Measurements from ENCODE around the gene ZNF335. TPM values are rescaled to one million over a fixed set of nuclear protein-coding genes. Genes with fewer than 3 reads are reported as not detected.

ZNF335 gene, protein sequence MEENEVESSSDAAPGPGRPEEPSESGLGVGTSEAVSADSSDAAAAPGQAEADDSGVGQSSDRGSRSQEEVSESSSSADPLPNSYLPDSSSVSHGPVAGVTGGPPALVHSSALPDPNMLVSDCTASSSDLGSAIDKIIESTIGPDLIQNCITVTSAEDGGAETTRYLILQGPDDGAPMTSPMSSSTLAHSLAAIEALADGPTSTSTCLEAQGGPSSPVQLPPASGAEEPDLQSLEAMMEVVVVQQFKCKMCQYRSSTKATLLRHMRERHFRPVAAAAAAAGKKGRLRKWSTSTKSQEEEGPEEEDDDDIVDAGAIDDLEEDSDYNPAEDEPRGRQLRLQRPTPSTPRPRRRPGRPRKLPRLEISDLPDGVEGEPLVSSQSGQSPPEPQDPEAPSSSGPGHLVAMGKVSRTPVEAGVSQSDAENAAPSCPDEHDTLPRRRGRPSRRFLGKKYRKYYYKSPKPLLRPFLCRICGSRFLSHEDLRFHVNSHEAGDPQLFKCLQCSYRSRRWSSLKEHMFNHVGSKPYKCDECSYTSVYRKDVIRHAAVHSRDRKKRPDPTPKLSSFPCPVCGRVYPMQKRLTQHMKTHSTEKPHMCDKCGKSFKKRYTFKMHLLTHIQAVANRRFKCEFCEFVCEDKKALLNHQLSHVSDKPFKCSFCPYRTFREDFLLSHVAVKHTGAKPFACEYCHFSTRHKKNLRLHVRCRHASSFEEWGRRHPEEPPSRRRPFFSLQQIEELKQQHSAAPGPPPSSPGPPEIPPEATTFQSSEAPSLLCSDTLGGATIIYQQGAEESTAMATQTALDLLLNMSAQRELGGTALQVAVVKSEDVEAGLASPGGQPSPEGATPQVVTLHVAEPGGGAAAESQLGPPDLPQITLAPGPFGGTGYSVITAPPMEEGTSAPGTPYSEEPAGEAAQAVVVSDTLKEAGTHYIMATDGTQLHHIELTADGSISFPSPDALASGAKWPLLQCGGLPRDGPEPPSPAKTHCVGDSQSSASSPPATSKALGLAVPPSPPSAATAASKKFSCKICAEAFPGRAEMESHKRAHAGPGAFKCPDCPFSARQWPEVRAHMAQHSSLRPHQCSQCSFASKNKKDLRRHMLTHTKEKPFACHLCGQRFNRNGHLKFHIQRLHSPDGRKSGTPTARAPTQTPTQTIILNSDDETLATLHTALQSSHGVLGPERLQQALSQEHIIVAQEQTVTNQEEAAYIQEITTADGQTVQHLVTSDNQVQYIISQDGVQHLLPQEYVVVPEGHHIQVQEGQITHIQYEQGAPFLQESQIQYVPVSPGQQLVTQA (N-terminal part only)
- total RNA-seq, result 38.3 and 40.9 TPM in 2 replicates

DNA sequence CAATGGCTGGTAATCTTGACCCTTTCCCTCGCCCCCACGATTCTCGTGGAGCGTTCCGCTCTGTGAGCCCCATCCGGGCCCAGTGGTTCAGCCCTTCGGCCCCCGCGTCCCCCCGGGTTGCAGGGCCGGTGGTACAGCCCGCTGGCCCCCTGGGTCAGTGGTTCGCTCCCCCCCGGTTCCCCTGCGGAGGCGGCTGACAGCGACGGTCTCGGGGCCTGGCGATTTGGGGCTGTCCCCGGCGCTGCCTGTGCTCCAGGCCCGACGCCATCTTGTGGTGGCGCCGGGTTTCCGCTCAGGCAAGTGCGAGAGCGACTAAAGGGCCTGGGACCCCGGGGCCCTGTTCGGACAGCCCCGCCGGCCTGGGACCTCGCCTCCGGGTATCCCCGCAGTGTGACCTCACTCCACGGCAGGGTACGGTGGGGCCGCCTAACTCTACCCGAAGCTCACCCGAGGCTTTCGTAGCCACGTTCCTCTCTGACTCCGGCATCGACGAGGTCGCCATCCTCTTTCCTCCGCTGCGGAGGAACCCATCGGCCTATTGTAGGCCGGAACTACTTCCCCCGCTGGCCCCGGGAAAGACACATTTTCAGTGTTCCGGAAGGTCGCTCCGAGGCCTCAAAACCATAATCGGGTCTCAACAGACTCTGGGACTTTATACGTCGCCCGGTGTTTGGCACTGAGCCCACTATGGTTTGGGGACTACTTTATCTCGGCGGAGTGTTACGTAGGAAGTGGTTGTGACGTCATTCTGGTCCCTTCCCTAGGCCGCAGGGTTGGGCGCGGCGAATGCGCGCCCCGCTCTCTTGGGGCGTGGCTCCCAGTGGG lies at the start of gene ZNF335:
Gene ZNF335 (minus strand): TSS at position 529 of the 825 bp plus-strand sequence. CDS start 793 bp downstream, outside the sequence.
- no peaks in the 10 kb centered on the region for H3K27me3 Mint-ChIP-seq (ENCODE audit: insufficient read depth)
- H3K27ac Mint-ChIP-seq, result peak within 1 kb of the TSS; percentile 100
- peak; percentile 94 for DNase-seq (ENCODE audit: low spot score)
- peaks cover 23% of the 10 kb centered on the region for H3K4me1 Mint-ChIP-seq (ENCODE audit: low read depth)
- peaks cover 17% of the 10 kb centered on the region for H3K36me3 Mint-ChIP-seq (ENCODE audit: low read depth)
- H3K9me3 Mint-ChIP-seq, result no peaks in the 10 kb centered on the region
- intact Hi-C loops (cut with micrococcal nuclease), result loop anchor here (1.0 to 5.0 kb wide), 14 partner anchors 15 to 1085 kb away; partner anchors contain the start of genes ACOT8, CTSA, DNTTIP1 and ELMO2
- peak within 1 kb of the TSS; percentile 89 for H3K4me3 Mint-ChIP-seq

- Mint-ChIP-seq H3K4me3 (peak overlapping the region; percentile 40), H3K4me1 (ENCODE audit: low read depth) (peaks cover 28% of the 10 kb centered on the region), H3K9me3 (no peaks in the 10 kb centered on the region), H3K36me3 (ENCODE audit: low read depth) (peaks cover 2% of the 10 kb centered on the region), H3K27ac (no peak overlapping the region), H3K27me3 (ENCODE audit: insufficient read depth) (peaks cover 42% of the 10 kb centered on the region)
- no peak for DNase-seq (ENCODE audit: low spot score)
- intact Hi-C loops (cut with micrococcal nuclease), result loop anchor here (5.0 to 10.0 kb wide), 2 partner anchors 284 to 342 kb away; partner anchors contain the start of gene CDH22
Observed at GRCh38 chr20:46020555-46020954, 48.6 kb upstream of the ZNF335 start.

DNA sequence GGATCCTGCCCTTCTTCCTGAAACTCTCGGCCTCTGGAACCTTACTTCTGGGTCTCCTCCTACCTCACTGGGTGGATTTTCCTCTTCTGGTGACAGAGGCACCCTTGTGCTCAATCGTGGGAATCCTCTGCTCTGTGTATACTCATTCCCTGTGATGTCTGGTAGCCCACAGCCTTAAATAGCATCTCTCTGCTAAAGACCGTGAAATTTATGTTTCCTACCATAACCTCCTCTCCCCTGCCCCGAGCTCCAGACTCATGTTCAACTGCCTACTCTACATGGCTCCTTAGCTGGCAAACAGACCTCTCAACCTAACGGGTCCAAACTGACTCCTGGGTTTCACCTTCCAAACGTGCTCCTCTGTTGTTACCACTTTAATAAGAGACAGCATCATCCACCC lies 46.6 kb upstream of the ZNF335 start:
- no peak overlapping the region for H3K27ac Mint-ChIP-seq
- H3K9me3 Mint-ChIP-seq, result no peaks in the 10 kb centered on the region
- no peak for DNase-seq (ENCODE audit: low spot score)
- peaks cover 35% of the 10 kb centered on the region for H3K27me3 Mint-ChIP-seq (ENCODE audit: insufficient read depth)
- H3K4me3 Mint-ChIP-seq, result no peak overlapping the region
- intact Hi-C loops (cut with micrococcal nuclease), result no loop called here
- peaks cover 39% of the 10 kb centered on the region for H3K4me1 Mint-ChIP-seq (ENCODE audit: low read depth)
- H3K36me3 Mint-ChIP-seq (ENCODE audit: low read depth), result peaks cover 2% of the 10 kb centered on the region

GRCh38 chr20:46018112-46018511 lies 46.1 kb upstream of the ZNF335 start:
- no peak overlapping the region for H3K27ac Mint-ChIP-seq
- H3K4me1 Mint-ChIP-seq (ENCODE audit: low read depth), result peaks cover 34% of the 10 kb centered on the region
- intact Hi-C loops (cut with micrococcal nuclease), result no loop called here

DNA sequence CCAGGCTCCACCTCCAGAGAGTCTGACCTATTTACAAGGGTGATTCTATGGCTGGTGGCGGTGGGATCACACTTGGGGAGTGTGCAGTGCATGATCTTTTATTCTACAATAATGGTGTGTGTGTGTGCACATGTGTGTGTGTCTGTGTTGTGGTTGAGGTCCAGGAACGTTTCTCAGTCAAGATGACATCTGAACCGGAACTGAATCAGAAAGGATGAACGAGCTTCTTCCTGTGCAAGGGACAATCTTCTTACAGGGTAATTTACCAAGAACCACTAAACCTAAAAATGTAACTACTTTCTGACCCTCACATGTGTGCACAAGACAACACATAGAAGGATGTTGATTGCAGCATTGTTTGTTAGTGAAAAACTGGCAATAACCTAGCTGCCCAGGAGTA lies 45.3 kb upstream of the ZNF335 start:
- Mint-ChIP-seq H3K36me3 (ENCODE audit: low read depth) (peaks cover 2% of the 10 kb centered on the region), H3K27me3 (ENCODE audit: insufficient read depth) (peaks cover 40% of the 10 kb centered on the region), H3K27ac (no peak overlapping the region), H3K4me3 (no peak overlapping the region), H3K9me3 (no peaks in the 10 kb centered on the region), H3K4me1 (ENCODE audit: low read depth) (peaks cover 35% of the 10 kb centered on the region)
- no peak for DNase-seq (ENCODE audit: low spot score)
- intact Hi-C loops (cut with micrococcal nuclease), result no loop called here

More at GRCh38 chr20:46018112-46018511, 46.1 kb upstream of the ZNF335 start:
- no peak for DNase-seq (ENCODE audit: low spot score)
- Mint-ChIP-seq H3K36me3 (ENCODE audit: low read depth) (peaks cover 2% of the 10 kb centered on the region), H3K27me3 (ENCODE audit: insufficient read depth) (peaks cover 31% of the 10 kb centered on the region), H3K4me3 (no peak overlapping the region), H3K9me3 (no peaks in the 10 kb centered on the region)

GRCh38 chr20:46014517-46015396 lies 42.8 kb upstream of the ZNF335 start:
- Mint-ChIP-seq H3K9me3 (no peaks in the 10 kb centered on the region), H3K4me1 (ENCODE audit: low read depth) (peaks cover 44% of the 10 kb centered on the region), H3K27ac (no peak overlapping the region), H3K27me3 (ENCODE audit: insufficient read depth) (peaks cover 51% of the 10 kb centered on the region), H3K36me3 (ENCODE audit: low read depth) (peaks cover 9% of the 10 kb centered on the region), H3K4me3 (peak overlapping the region; percentile 31)
- no peak for DNase-seq (ENCODE audit: low spot score)
- intact Hi-C loops (cut with micrococcal nuclease), result loop anchor here (1.0 to 5.0 kb wide), 4 partner anchors 8 to 333 kb away; partner anchors contain the start of gene ZNF335

GRCh38 chr20:46013829-46014516 lies 42.0 kb upstream of the ZNF335 start:
- Mint-ChIP-seq H3K4me3 (peak overlapping the region; percentile 38), H3K9me3 (no peaks in the 10 kb centered on the region), H3K4me1 (ENCODE audit: low read depth) (peaks cover 52% of the 10 kb centered on the region), H3K27me3 (ENCODE audit: insufficient read depth) (peaks cover 59% of the 10 kb centered on the region), H3K36me3 (ENCODE audit: low read depth) (peaks cover 10% of the 10 kb centered on the region), H3K27ac (no peak overlapping the region)
- peak; percentile 58 for DNase-seq (ENCODE audit: low spot score)
- intact Hi-C loops (cut with micrococcal nuclease), result loop anchor here (1.0 to 5.0 kb wide), 5 partner anchors 8 to 333 kb away; partner anchors contain the start of gene ZNF335

GRCh38 chr20:46013322-46013828 lies 41.4 kb upstream of the ZNF335 start:
- Mint-ChIP-seq H3K4me1 (ENCODE audit: low read depth) (peaks cover 58% of the 10 kb centered on the region), H3K9me3 (no peaks in the 10 kb centered on the region), H3K4me3 (peak overlapping the region; percentile 38), H3K27me3 (ENCODE audit: insufficient read depth) (peaks cover 59% of the 10 kb centered on the region), H3K36me3 (ENCODE audit: low read depth) (peaks cover 10% of the 10 kb centered on the region), H3K27ac (no peak overlapping the region)
- intact Hi-C loops (cut with micrococcal nuclease), result loop anchor here (1.0 to 5.0 kb wide), 3 partner anchors 26 to 334 kb away; partner anchors contain the start of gene ZNF335
- DNase-seq (ENCODE audit: low spot score), result no peak

DNA sequence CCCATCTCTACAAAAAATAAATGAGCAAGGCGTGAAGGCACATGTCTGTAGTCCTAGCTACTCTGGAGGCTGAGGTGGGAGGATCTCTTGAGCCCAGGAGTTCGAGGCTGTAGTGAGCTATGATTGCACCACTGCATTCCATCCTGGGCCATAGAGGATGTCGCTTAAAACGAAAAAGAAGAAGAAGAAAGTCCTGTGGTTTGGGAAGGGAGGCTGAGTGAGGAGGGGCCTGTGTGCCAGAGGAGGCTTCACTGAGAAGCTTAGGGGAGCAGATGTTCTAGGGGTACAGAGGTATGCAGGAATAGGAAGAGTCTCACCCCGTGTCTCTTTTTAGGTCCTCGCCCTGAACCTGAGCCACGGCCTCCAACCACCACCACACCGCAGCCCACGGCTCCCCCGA lies 40.9 kb upstream of the ZNF335 start:
- H3K4me1 Mint-ChIP-seq (ENCODE audit: low read depth), result peaks cover 62% of the 10 kb centered on the region
- intact Hi-C loops (cut with micrococcal nuclease), result loop anchor here (1.0 to 5.0 kb wide), 3 partner anchors 26 to 334 kb away; partner anchors contain the start of gene ZNF335
- peaks cover 10% of the 10 kb centered on the region for H3K36me3 Mint-ChIP-seq (ENCODE audit: low read depth)
- peak overlapping the region; percentile 9 for H3K4me3 Mint-ChIP-seq
- no peaks in the 10 kb centered on the region for H3K9me3 Mint-ChIP-seq
- DNase-seq (ENCODE audit: low spot score), result no peak
- no peak overlapping the region for H3K27ac Mint-ChIP-seq
- peaks cover 61% of the 10 kb centered on the region for H3K27me3 Mint-ChIP-seq (ENCODE audit: insufficient read depth)

Measured in activated T-helper 1 cell treated with anti-CD3 and anti-CD28 coated beads, Interleukin-12 subunit alpha, Interleukin-12 subunit beta, Interleukin-2, Interleukin-4 antibody, amounts not matched to agents 30 ng/mL and 10 ng/mL and 1 ng/mL, durations not matched to agents 14 hours and 24 hours and 36 hours (primary cell).